Parathyroid adenoma (tissue), 2 donors: ENCODE data around the gene MAN2A1.

Experiments used
- H2AFZ ChIP-seq: fragments of 300-600 bp; sonication (generic); one replicate; pipeline ENCODE4 v1.7.0; 2017; ENCODE audit warnings: antibody characterized with exemption, mild to moderate bottlenecking
- H3K27ac ChIP-seq: fragments of 300-600 bp; sonication (generic); one replicate; pipeline ENCODE4 v1.7.0; 2017
- H3K27me3 ChIP-seq: fragments of 300-600 bp; sonication (generic); one replicate; pipeline ENCODE4 v1.7.0; 2017; ENCODE audit warnings: low read length; ENCODE audit not compliant: control insufficient read depth, insufficient read depth
- H3K36me3 ChIP-seq: fragments of 300-600 bp; sonication (generic); one replicate; pipeline ENCODE4 v1.7.0; 2017; ENCODE audit warnings: low read length; ENCODE audit not compliant: control insufficient read depth, insufficient read depth
- H3K4me1 ChIP-seq: fragments of 300-600 bp; sonication (generic); one replicate; pipeline ENCODE4 v1.7.0; 2017; ENCODE audit warnings: control low read depth
- H3K4me2 ChIP-seq: fragments of 300-600 bp; sonication (generic); one replicate; pipeline ENCODE4 v1.7.0; 2017; ENCODE audit warnings: low read length
- H3K4me3 ChIP-seq: fragments of 300-600 bp; sonication (generic); one replicate; pipeline ENCODE4 v1.7.0; 2017; ENCODE audit warnings: low read depth, low read length
- H3K79me2 ChIP-seq: fragments of 300-600 bp; sonication (generic); one replicate; pipeline ENCODE4 v1.7.0; 2017; ENCODE audit warnings: control low read depth
- H3K9ac ChIP-seq: fragments of 300-600 bp; sonication (generic); one replicate; pipeline ENCODE4 v1.7.0; 2017; ENCODE audit warnings: mild to moderate bottlenecking
- H3K9me3 ChIP-seq: fragments of 300-600 bp; sonication (generic); one replicate; pipeline ENCODE4 v1.7.0; 2017; ENCODE audit warnings: low read length; ENCODE audit not compliant: control insufficient read depth
- CTCF ChIP-seq: fragments of 300-600 bp; sonication (generic); IDR thresholded peaks from one replicate; pipeline ENCODE4 v1.7.0; 2017; ENCODE audit warnings: antibody characterized with exemption, mild to moderate bottlenecking
- donor health status: primary hyperparathyroidism.

The MAN2A1 gene

GRCh38 chr5:109649318-109649717 lies 40.4 kb upstream of the MAN2A1 start:
- no peak overlapping the region for H3K4me2 ChIP-seq
- H3K27me3 ChIP-seq = no peaks in the 10 kb centered on the region
- H3K36me3 ChIP-seq = no peaks in the 10 kb centered on the region
- no peak overlapping the region for H3K9ac ChIP-seq
- peaks cover 7% of the 10 kb centered on the region for H3K4me1 ChIP-seq
- no peaks in the 10 kb centered on the region for H3K79me2 ChIP-seq
- no peak overlapping the region for H3K4me3 ChIP-seq
- H2AFZ ChIP-seq = peak overlapping the region; percentile 66
- TF ChIP-seq CTCF = no peak
- H3K27ac ChIP-seq = peak overlapping the region; percentile 3
- no peaks in the 10 kb centered on the region for H3K9me3 ChIP-seq

GRCh38 chr5:109650493-109650892 lies 39.2 kb upstream of the MAN2A1 start:
- Histone ChIP-seq H2AFZ (peak overlapping the region; percentile 9), H3K4me2 (no peak overlapping the region), H3K4me3 (no peak overlapping the region), H3K9ac (no peak overlapping the region), H3K9me3 (no peaks in the 10 kb centered on the region), H3K27me3 (no peaks in the 10 kb centered on the region), H3K27ac (no peak overlapping the region), H3K4me1 (peaks cover 7% of the 10 kb centered on the region), H3K36me3 (no peaks in the 10 kb centered on the region), H3K79me2 (no peaks in the 10 kb centered on the region)
- no peak for TF ChIP-seq CTCF

GRCh38 chr5:109652096-109652495 lies 37.6 kb upstream of the MAN2A1 start:
- no peak overlapping the region for H3K9ac ChIP-seq
- H3K4me2 ChIP-seq = no peak overlapping the region

GRCh38 chr5:109653042-109653441 lies 36.7 kb upstream of the MAN2A1 start:
- H3K27ac ChIP-seq = no peak overlapping the region
- TF ChIP-seq CTCF = no peak

More at GRCh38 chr5:109652096-109652495, 37.6 kb upstream of the MAN2A1 start:
- no peaks in the 10 kb centered on the region for H3K79me2 ChIP-seq
- H3K4me1 ChIP-seq = peaks cover 10% of the 10 kb centered on the region
- H3K27me3 ChIP-seq = no peaks in the 10 kb centered on the region
- no peak overlapping the region for H3K4me3 ChIP-seq
- H3K27ac ChIP-seq = no peak overlapping the region
- H3K36me3 ChIP-seq = no peaks in the 10 kb centered on the region
- no peak overlapping the region for H2AFZ ChIP-seq
- no peaks in the 10 kb centered on the region for H3K9me3 ChIP-seq
- TF ChIP-seq CTCF = no peak

GRCh38 chr5:109653561-109654239 lies 36.0 kb upstream of the MAN2A1 start:
- Histone ChIP-seq H3K79me2 (no peaks in the 10 kb centered on the region), H3K4me3 (no peak overlapping the region), H3K27me3 (no peaks in the 10 kb centered on the region), H3K9ac (no peak overlapping the region), H2AFZ (peak overlapping the region; percentile 65), H3K36me3 (no peaks in the 10 kb centered on the region), H3K4me1 (peaks cover 15% of the 10 kb centered on the region), H3K27ac (peak overlapping the region; percentile 30), H3K4me2 (no peak overlapping the region), H3K9me3 (no peaks in the 10 kb centered on the region)
- no peak for TF ChIP-seq CTCF

More at GRCh38 chr5:109653042-109653441, 36.7 kb upstream of the MAN2A1 start:
- no peaks in the 10 kb centered on the region for H3K36me3 ChIP-seq
- H3K4me1 ChIP-seq = peaks cover 12% of the 10 kb centered on the region
- H3K79me2 ChIP-seq = no peaks in the 10 kb centered on the region
- H3K9me3 ChIP-seq = no peaks in the 10 kb centered on the region
- H3K4me3 ChIP-seq = no peak overlapping the region
- H2AFZ ChIP-seq = peak overlapping the region; percentile 65
- no peak overlapping the region for H3K9ac ChIP-seq
- H3K27me3 ChIP-seq = no peaks in the 10 kb centered on the region
- no peak overlapping the region for H3K4me2 ChIP-seq
